Heart right ventricle (tissue), 16 donors: ENCODE results near the gene PKNOX1. TPM values are rescaled to one million over a fixed set of nuclear protein-coding genes. Genes with fewer than 3 reads are reported as not detected.
A peak's percentile ranks its signal among the peaks of the same experiment; 100 is the strongest.

Source experiments
- ATAC-seq, 8 donors: fragments of 200-7000 bp; cut with Tn5 transposase; one replicate each; pipeline ENCODE4 v1.9.1; 2020; ENCODE audit warnings: mild to moderate bottlenecking in 8 of 8, moderate library complexity in 8 of 8, moderate number of reproducible peaks in 1 of 8
- DNase-seq, 2 donors: peaks; one replicate each; pipeline ENCODE4 v3.0.0-alpha.2; 2020
- H3K27ac ChIP-seq, 10 donors: fragments of 200-600 bp; sonication (generic) in 2 of 10; one replicate each; pipeline versions ENCODE4 v1.5.0 to v1.8.0; 2020 to 2022; ENCODE audit warnings: mild to moderate bottlenecking in 3 of 10
- H3K27me3 ChIP-seq, 7 donors: fragments of 200-600 bp; one replicate each; pipeline ENCODE4 v1.8.0; 2021 to 2022; ENCODE audit warnings: mild to moderate bottlenecking in 2 of 7
- H3K36me3 ChIP-seq, 9 donors: fragments of 200-600 bp; sonication (generic) in 1 of 9; one replicate each; pipeline versions ENCODE4 v1.5.0 to v1.8.0; 2020 to 2022; ENCODE audit warnings: mild to moderate bottlenecking in 2 of 9
- H3K4me1 ChIP-seq, 9 donors: fragments of 200-600 bp; sonication (generic) in 1 of 9; one replicate each; pipeline versions ENCODE4 v1.5.0 to v1.8.0; 2020 to 2022; ENCODE audit warnings: mild to moderate bottlenecking in 4 of 9
- H3K4me3 ChIP-seq, 10 donors: fragments of 200-600 bp; sonication (generic) in 2 of 10; one replicate each; pipeline versions ENCODE4 v1.5.0 to v1.8.0; 2020 to 2022; ENCODE audit warnings: mild to moderate bottlenecking in 7 of 10, moderate library complexity in 2 of 10
- H3K9me3 ChIP-seq, 11 donors: fragments of 200-600 bp in 10 of 11; sonication (generic) in 2 of 11; one replicate each; pipeline versions ENCODE4 v1.5.0 to v1.8.0; 2013 to 2022; ENCODE audit warnings: mild to moderate bottlenecking in 2 of 11, control low read depth in 1 of 11, moderate library complexity in 1 of 11
- CTCF ChIP-seq, 9 donors: fragments of 200-600 bp; sonication (generic) in 2 of 9; IDR thresholded peaks; one replicate each; pipeline versions ENCODE4 v1.5.0 to v1.8.0; 2021 to 2022; ENCODE audit warnings: antibody characterized with exemption in 9 of 9, mild to moderate bottlenecking in 5 of 9, moderate library complexity in 1 of 9
- WGBS, 2 donors: extraction: QIAGEN DNeasy Blood & Tissue Kit; methylation state at CpG; one replicate each; pipeline ENCODE4 v1.1.7; 2013; ENCODE audit warnings: inconsistent platforms in 1 of 2; 5-methylcytosine and 5-hydroxymethylcytosine counted together
- intact Hi-C, 10 donors: fragments of 100-400 bp; cut with DNase I; formaldehyde crosslinking; loops; one replicate each; pipeline versions ENCODE4 v1.11.1 to v1.14.2; 2022
- polyA plus RNA-seq, 2 donors: library from polyadenylated mRNA; stranded (reverse); fragments of 200-250 nt; gene quantifications; one replicate each; pipeline ENCODE4 v1.2.3, GENCODE V29; 2013
- total RNA-seq, 10 donors: library from RNA; stranded (reverse); fragmentation: NEBNext Ultra II Directional in 3 of 10; extraction: Animal tissue kit (Norgen Biotek cat#: 25700) in 3 of 10; gene quantifications; one replicate each; pipeline versions ENCODE4 v1.2.1 to v1.2.4, GENCODE V29; 2021 to 2023
- donor health status: Arrhythmogenic right ventricular cardiomyopathy.
- donor health status: ischemic (EF 13 %, LVEDD 7.1; RV severe dilation, severe dysfunction).
- donor health status: healthy with polysubstance abuse.
- donor health status: DM: no; HTN: yes; CAD: no.
- donor health status: DM: no; HTN: no; CAD: no.
- donor health status: ischemic (EF 25% LVEDD 6.9; RV normal size, moderate dysfunction).
- donor health status: ischemic (EF 25% LVEDD 5.7; RV mildly dilated, moderate dysfunction).
- donor health status: healthy.
- donor health status: DM: yes; HTN: yes; CAD: no.
- donor health status: Ischemic cardiomyopathy.
- donor health status: ischemic (EF 35%, LVEDD 5.7; RV mildly dilated, moderate dysfunction).
- donor health status: nonischemic (EF 11% LVEDD 7.7; RV severe dilation, severe dysfunction).
- donor health status: DM: yes; HTN: yes; CAD: no.
- donor health status: PGD.
- donor health status: ischemic (EF 29% LVEDD 5.4; RV normal size, mild dysfunction).
- donor health status: nonischemic (EF 23%, LVEDD 6.1; RV moderate dilation, normal function).

Gene PKNOX1
- total and polyA plus RNA-seq, 12 donors = 5.0 to 11.6 (median 7.6) TPM

DNA sequence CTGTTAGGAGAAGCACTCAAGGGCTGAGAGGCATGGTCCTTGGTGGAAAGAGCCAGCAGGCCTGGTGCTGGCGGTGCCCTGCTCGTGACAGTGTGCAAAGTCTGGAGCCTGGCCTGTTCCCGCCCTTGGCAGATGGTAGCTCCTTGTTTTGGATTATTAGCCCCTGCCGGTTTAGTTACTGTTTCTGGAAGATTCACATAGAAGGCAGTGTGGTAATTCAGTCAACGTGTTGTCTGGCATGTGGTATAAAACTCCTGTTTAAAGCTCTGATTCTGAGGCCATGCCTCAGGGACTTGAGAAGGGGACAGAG, 6.8 kb downstream of the PKNOX1 start:
- peak overlapping the region in 2 of 10 donors; percentile 2 to 34 for H3K27ac ChIP-seq
- DNase-seq = no peak
- H3K4me1 ChIP-seq = peaks cover 0 to 22% (median 19%) of the 10 kb centered on the region in 9 donors
- H3K36me3 ChIP-seq = peaks cover 0 to 14% (median 0%) of the 10 kb centered on the region in 9 donors
- intact Hi-C loops = no loop called here
- no peaks in the 10 kb centered on the region for H3K27me3 ChIP-seq
- peaks cover 0 to 8% (median 0%) of the 10 kb centered on the region in 11 donors for H3K9me3 ChIP-seq
- WGBS, 2 donors = 73 to 75% methylated on average over 5 of the region's 5 CpGs
- no peak overlapping the region for H3K4me3 ChIP-seq
- no peak for TF ChIP-seq CTCF (IDR thresholded peaks at IDR 0.05)
- peak in 4 of 8 donors; percentile 43 to 69 (median 46) for ATAC-seq

- TF ChIP-seq CTCF (IDR thresholded peaks at IDR 0.05) = no peak
- 98 to 99% methylated on average over 4 of the region's 4 CpGs for WGBS, 2 donors
- DNase-seq (no peak), ATAC-seq (peak in 3 of 8 donors; percentile 12 to 32 (median 23))
- Histone ChIP-seq H3K4me3 (no peak overlapping the region), H3K27me3 (no peaks in the 10 kb centered on the region), H3K4me1 (peaks cover 0 to 15% (median 12%) of the 10 kb centered on the region in 9 donors), H3K27ac (peak overlapping the region in 1 of 10 donors; percentile 34), H3K9me3 (peaks cover 0 to 7% (median 0%) of the 10 kb centered on the region in 11 donors), H3K36me3 (peaks cover 0 to 14% (median 0%) of the 10 kb centered on the region in 9 donors)
- intact Hi-C loops = no loop called here
Measured at GRCh38 chr21:42981862-42982261, 7.5 kb downstream of the PKNOX1 start.

GRCh38 chr21:42983103-42983502, 8.7 kb downstream of the PKNOX1 start:
- Histone ChIP-seq H3K27me3 (no peaks in the 10 kb centered on the region), H3K27ac (no peak overlapping the region), H3K4me3 (no peak overlapping the region), H3K4me1 (peaks cover 0 to 15% (median 8%) of the 10 kb centered on the region in 9 donors), H3K9me3 (no peaks in the 10 kb centered on the region), H3K36me3 (peaks cover 0 to 9% (median 0%) of the 10 kb centered on the region in 9 donors)
- TF ChIP-seq CTCF (IDR thresholded peaks at IDR 0.05) = no peak
- 83 to 85% methylated on average over 2 of the region's 2 CpGs for WGBS, 2 donors
- DNase-seq = no peak
- intact Hi-C loops = no loop called here
- ATAC-seq = no peak

- no peak overlapping the region for H3K27ac ChIP-seq
- no peak for TF ChIP-seq CTCF (IDR thresholded peaks at IDR 0.05)
- H3K4me1 ChIP-seq = peaks cover 0 to 15% (median 8%) of the 10 kb centered on the region in 9 donors
- H3K4me3 ChIP-seq = no peak overlapping the region
- H3K36me3 ChIP-seq = peaks cover 0 to 7% (median 0%) of the 10 kb centered on the region in 9 donors
- no peaks in the 10 kb centered on the region for H3K9me3 ChIP-seq
- intact Hi-C loops = no loop called here
- no peak for DNase-seq
- ATAC-seq = no peak
- WGBS, 2 donors = 81% methylated on average over 5 of the region's 5 CpGs
- no peaks in the 10 kb centered on the region for H3K27me3 ChIP-seq
Measured at GRCh38 chr21:42983869-42984268, 9.5 kb downstream of the PKNOX1 start.
